SH-SY5Y (cell line): ENCODE results near the gene CYTH4.

ENCODE experiments used
- GATA2 ChIP-seq: IDR thresholded peaks from 2 replicates; pipeline ENCODE4 v1.6.1; 2011; ENCODE audit warnings: mild to moderate bottlenecking, low read depth, low read length
- GATA3 ChIP-seq: IDR thresholded peaks from 2 replicates; pipeline ENCODE4 v1.6.1; 2011; ENCODE audit warnings: low read depth, mild to moderate bottlenecking, low read length, moderate library complexity

- TF ChIP-seq GATA2 (no peak), GATA3 (no peak)
Observed at GRCh38 chr22:37324340-37325038, 42.2 kb downstream of the CYTH4 start.
